ENCODE data around the gene IL22RA1.

IL22RA1 gene

DNA sequence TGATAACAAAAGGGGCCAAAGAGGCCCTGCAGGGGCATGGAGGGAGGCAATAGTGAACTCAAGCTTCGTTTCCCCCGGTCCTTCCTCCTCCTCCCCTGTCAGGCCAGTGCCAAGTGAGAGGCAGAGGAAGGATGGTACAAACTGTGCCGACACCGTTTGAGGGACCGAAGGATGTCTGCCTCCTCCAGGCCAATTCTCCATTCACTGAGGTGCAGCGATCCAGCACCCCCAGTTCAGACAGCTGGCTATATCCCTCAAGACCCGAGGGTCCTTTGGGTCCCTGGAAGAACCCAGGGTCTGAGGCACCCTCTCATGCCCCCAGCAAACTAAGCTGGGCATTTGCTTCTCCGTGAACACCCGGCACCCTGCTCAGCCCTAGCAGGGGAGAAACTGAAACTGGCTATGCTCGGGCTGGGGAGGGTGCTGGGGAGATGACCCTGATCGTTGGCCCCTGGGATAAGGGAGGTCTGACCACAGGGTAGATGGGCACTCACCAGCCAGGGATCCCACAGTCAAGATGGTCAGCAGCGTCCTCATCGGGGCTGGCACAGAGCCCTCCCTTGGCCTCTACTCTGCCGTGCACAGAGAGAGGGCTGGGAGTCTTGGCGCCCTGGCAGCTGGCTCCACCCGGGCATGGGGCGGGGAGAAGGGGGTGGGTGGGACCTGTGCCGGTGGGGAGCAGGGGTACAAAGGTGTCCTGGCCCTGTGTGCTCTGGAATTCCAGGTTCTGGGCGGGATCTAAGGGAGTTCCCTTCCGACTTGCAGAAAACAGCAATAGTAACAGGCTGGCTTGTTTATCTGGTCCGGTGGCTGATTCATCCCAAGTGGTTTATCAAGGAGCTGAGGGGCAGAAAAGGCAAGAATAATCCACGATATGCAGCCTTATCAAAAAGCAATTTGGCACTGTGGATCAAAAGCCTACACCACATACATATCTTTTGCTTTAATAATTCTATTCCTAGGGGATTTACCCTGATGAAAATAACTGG lies at the start of gene IL22RA1:
TSS of gene IL22RA1 (minus strand) at position 595 of the 989 bp plus-strand sequence. CDS start at position 537, 58 bp downstream.
- no peak for DNase-seq

DNA sequence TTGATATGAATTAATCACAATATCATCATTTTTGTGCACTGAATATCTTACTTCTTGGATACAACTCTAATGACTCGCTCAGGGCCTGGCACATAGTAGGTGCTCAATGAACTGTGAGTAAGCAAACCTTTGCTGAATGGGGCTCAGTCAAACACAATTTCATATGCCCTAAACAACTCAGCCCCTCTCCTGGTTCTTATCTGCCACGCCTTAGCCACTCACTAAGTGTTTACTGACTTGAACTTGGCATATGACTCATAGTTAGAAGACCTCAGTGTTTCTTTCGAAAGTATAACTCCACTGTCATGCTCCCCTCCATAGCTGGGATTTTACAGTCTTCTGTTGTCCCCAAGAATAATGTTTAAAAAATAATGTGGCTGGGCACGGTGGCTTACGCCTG lies 48.9 kb upstream of the IL22RA1 start:
- DNase-seq, result no peak

GRCh38 chr1:24190983-24191461 lies 48.1 kb upstream of the IL22RA1 start:
- DNase-seq, result no peak

DNA sequence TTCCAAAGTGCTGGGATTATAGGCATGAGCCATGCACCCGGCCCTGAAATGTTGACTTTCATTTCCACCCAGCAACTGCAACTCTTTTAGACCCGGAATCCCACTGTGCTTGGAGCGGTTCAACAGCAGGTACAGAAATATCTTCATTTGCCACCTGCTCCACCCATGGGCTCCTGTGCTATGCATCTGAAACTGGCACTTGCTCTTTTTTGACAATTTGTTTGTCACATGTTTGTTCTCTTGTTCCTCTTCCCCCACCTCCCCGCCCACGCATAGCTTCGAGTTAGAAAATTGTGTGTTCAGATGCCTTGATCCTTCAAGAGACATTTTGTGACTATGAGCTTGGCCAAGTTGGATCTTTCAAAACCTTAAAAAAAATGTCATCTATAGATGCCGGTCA lies 46.6 kb upstream of the IL22RA1 start:
- no peak for DNase-seq

GRCh38 chr1:24186993-24187790 lies 44.3 kb upstream of the IL22RA1 start, which contains the start of gene IFNLR1:
Gene IFNLR1, minus strand, starts transcription at chr1:24187289. Its CDS starts 41 bp downstream, at chr1:24187248.
- DNase-seq, result peak; percentile 62

DNA sequence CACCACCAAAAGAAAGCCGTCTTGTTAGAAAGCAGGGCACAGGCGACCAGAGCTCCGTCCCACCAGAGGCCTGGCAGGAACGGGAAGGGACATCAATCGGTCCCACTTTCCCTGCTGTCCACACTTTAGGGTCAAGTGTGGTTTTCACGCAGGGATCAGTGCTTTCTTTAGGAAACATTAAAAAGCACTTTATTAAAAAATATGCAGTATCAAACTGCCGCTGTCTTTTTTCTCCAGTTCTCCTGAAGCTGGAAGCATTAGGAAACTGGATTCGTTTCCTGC lies 43.7 kb upstream of the IL22RA1 start:
- no peak for DNase-seq

GRCh38 chr1:24186031-24186710 lies 43.2 kb upstream of the IL22RA1 start:
- DNase-seq, result no peak

DNA sequence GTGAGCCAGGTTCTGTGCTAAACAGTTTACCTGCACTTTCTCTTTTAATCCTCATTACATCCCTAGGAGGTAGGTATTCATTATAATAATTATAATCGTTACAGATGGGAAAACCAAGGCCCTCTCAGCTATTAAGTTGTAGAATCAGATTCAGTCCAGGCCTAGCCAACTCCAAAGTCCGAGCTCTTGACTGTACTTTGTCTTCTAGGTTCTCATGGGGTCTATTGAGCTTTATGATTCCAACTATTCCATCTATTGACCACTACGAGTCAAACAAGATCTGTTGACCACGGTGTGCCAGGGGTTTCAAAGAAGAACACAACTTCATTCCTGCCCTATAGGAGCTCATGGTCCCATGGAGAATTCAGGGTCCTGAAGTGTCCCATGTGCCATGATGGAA lies 42.1 kb upstream of the IL22RA1 start:
- no peak for DNase-seq

- DNase-seq, result no peak
These were observed 39.1 kb upstream of the IL22RA1 start for GRCh38 chr1:24182061-24182460.

DNA sequence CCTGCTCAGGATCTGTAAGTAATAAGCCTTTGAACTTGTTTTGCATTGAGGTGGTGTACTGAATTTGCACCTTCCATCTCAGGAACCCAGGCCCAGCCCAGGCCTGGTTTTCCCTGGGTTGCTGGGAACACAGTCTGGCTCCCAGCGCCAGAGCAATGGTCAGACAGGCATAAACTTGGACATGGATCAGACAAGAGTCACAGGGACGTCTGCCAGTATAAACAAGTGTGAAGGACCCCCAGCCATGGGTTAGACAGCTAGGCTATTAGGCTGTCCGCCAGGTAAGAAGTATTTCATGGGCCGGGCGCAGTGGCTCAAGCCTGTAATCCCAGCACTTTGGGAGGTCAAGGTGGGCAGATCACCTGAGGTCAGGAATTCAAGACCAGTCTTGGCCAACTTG lies 38.7 kb upstream of the IL22RA1 start:
- no peak for DNase-seq

- DNase-seq, result no peak
These were observed 37.7 kb upstream of the IL22RA1 start for GRCh38 chr1:24180676-24181075.

DNA sequence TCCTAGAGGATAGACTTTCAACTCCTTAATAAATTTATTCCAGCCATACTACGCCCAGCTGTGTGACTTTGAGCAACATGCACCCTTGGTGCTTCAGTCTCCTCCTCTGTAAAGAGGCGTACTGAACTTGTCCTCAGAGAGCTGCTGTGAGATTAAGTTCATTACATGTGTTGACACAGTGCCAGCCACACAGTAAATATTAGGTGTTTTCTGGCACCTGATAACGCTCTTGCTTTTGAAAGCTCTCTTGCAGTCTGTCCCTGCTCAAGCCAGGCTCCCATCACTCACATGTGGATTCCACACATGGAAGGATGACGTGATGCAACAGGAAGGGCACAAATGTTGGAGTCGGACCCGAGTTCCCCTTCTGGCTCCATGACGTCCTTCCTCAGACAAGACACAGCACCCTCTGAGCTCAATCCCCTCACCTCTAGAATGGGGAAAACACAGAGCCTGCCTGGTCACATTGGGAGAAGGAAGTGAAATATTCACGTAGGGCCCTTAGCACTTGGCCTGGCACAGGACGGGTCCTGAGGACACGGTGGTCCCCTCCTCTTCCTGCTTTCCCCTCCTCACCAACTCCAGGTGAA lies 36.4 kb upstream of the IL22RA1 start:
- DNase-seq, result no peak

- DNase-seq, result no peak
These were observed 35.5 kb upstream of the IL22RA1 start for GRCh38 chr1:24178407-24178806.

- no peak for DNase-seq
These were observed 34.2 kb upstream of the IL22RA1 start for GRCh38 chr1:24177161-24177560.

- no peak for DNase-seq
These were observed 32.3 kb upstream of the IL22RA1 start for GRCh38 chr1:24175033-24175755.

DNA sequence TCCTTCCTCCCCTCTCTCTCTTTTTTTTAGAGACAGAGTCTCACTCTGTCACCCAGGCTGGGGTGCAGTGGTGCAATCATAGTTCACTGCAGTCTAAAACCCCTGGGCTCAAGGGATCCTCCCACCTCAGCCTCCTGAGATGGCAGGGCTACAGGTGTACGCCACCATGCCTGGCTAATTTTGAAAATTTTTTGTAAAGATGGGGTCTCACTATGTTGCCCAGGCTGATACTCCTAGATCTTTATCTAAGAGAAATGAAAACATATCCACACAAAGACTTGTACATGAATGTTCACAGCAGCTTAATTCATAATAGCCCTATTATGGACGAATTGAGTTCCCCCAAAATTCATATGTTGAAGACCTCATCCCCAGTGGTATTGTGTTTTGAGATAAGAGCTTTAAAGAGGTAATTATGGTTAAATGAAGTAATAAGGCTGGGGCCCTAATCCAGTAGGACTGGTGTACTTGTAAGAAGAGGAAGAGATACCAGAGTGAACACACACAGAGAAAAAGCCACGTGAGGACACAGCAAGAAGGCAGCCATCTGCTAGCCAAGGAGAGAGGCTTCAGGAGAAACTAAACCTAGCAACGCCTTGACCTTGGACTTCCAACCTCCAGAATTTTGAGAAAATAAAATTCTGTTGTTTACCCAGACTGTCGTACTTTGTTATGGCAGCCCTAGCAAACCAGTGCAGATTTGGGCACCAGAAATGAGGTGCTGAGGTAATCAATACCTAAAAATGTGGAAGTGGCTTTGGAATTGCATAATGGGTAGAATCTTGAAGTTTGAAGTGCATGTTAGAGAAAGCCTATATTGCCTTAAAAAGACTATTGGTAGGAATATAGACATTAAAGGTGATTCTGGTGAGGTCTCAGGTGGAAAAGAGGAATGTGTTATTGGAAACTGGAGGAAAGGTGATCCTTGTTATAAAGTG lies 31.0 kb upstream of the IL22RA1 start:
- DNase-seq, result no peak

DNA sequence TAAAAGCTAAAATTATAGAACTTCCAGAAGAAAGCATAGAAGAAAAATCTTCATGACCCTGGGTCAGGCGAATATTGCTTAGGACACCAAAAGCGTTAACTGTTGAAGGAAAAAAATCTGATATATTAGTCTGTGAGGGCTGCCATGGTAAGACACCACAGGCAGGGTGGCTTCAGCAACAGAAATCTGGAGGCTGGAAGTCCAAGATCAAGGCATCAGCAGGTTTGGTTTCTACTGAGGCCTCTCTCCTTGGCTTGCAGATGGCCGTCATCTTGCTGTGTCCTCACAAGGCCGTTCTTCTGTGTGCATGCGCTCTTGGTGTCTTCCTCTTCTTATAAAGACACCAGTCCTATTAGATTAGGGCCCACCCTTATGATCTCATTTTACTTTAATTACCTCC lies 29.7 kb upstream of the IL22RA1 start:
- no peak for DNase-seq

- DNase-seq, result no peak
These were observed 26.3 kb upstream of the IL22RA1 start for GRCh38 chr1:24169286-24169685.

DNA sequence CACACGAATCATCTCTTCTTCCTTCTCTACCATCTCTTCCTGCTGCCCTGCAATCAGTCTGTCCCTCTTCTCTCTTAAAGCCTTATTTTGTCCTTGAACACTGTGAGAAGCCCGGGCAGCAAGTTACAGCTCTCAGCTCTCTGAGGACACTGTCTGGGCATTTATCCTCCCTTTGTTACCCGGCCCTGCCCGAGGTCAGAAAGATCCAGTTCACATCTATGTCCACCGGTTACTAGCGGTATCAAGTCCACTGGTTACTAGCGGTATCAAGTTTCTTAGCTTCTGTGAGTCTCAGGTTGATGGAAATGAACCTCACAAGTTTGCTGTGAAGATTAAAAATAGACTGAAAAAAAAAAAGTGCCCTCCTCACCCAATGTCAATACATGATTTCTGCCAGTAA lies 25.3 kb upstream of the IL22RA1 start:
- no peak for DNase-seq

DNA sequence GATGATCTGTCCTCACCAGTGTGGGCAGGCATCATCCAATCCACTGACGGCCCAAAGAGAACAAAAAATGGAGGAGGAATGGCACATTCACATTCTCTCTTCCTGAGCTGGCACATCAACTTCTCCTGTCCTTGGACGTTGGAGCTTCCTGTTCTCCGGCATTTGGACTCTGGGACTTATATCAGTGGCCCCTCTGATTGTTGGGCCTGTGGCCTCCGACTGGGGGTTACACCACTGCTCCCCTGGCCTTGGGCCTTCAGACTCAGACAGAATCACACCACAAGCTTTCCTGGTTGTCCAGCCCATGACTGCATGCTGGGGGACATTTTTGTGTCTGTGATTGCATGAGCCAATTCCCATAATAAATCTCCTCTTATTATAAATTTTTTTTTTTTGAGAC lies 24.1 kb upstream of the IL22RA1 start:
- DNase-seq, result no peak

DNA sequence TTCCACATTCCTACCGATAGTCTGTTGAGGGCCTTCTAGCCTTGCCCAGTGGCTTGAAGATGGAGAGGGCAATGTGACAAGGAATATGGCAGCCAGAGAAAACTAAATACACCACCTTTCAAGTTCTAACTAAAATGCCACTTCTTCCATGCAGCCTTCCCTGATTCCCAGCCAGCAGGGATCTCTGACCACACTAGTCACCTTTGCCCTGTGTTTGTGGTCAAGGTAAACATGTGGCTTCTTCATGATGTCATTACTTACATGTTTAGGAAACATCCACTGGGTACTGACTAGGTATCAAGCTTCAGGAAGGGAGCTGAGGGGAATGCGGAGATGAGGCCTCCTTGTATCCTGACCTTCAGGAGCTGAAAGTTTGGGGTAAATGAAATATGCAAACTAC lies 22.6 kb upstream of the IL22RA1 start:
- no peak for DNase-seq
